Natural killer cell treated with Interleukin-12 subunit alpha and Interleukin-12 subunit beta and Interleukin-15 and Interleukin-18, amount 100 ng/mL, for 72 hours (primary cell): ENCODE data around the gene GFRA1. TPM values are rescaled to one million over a fixed set of nuclear protein-coding genes. Genes with fewer than 3 reads are reported as not detected.

Experiments used
- ATAC-seq, 2 donors: fragments of 150-1000 bp; cut with Tn5 transposase in 1 of 2; sonication (Bioruptor Pico), chemical (Tn5 transposase) in 1 of 2; 2 replicates each; pipeline ENCODE4 v1.10.0; 2021
- DNase-seq: peaks from one replicate; pipeline ENCODE4 v3.0.0; 2022; ENCODE audit warnings: low spot score
- H3K27ac Mint-ChIP-seq, 2 donors: 1 replicate in 1 of 2; 2 replicates in 1 of 2; pipeline ENCODE4 v1.8.0; 2022; ENCODE audit warnings: mixed read lengths in 2 of 2, mild to moderate bottlenecking in 1 of 2, moderate library complexity in 1 of 2
- H3K27me3 Mint-ChIP-seq, 2 donors: 1 replicate in 1 of 2; 2 replicates in 1 of 2; pipeline ENCODE4 v1.8.0; 2022; ENCODE audit warnings: mixed read lengths in 2 of 2
- H3K36me3 Mint-ChIP-seq: one replicate; pipeline ENCODE4 v1.8.0; 2022; ENCODE audit warnings: mixed read lengths
- H3K4me1 Mint-ChIP-seq, 2 donors: 1 replicate in 1 of 2; 2 replicates in 1 of 2; pipeline ENCODE4 v1.8.0; 2022; ENCODE audit warnings: low read depth in 2 of 2, mixed read lengths in 2 of 2, mild to moderate bottlenecking in 1 of 2
- H3K4me3 Mint-ChIP-seq: one replicate; pipeline ENCODE4 v1.8.0; 2022; ENCODE audit warnings: mixed read lengths
- H3K9me3 Mint-ChIP-seq: 2 replicates; pipeline ENCODE4 v1.8.0; 2022; ENCODE audit warnings: mixed read lengths
- total RNA-seq, 2 donors: library from RNA; stranded (reverse); gene quantifications; one replicate each; pipeline ENCODE4 v1.2.3, GENCODE V29; 2022

The GFRA1 gene
- total RNA-seq, 2 donors from 2014 or later = not detected

DNA sequence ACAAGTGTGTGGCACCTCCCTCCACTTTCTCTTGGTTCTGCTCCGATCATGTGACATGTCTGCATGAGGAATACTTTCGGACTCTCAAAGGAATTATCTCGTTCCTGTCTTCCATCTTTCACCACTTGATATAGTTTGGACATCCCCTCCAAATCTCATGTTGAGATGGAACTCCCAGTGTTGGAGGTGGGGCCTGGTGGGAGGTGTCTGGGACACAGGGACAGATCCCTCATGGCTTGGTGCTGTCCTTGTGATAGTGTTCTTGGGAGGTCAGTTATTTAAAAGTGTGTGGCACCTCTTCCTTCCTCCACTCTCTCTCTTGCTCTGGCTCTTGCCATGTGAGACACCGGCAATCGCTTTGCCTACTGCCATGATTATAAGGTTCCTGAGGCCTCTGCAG, 166.4 kb downstream of the GFRA1 start:
- peaks cover 4% of the 10 kb centered on the region for H3K9me3 Mint-ChIP-seq
- no peaks in the 10 kb centered on the region for H3K4me1 Mint-ChIP-seq
- ATAC-seq (no peak), DNase-seq (no peak)
- H3K4me3 Mint-ChIP-seq = no peak overlapping the region
- no peaks in the 10 kb centered on the region for H3K27me3 Mint-ChIP-seq
- H3K27ac Mint-ChIP-seq = no peak overlapping the region
- H3K36me3 Mint-ChIP-seq = no peaks in the 10 kb centered on the region

DNA sequence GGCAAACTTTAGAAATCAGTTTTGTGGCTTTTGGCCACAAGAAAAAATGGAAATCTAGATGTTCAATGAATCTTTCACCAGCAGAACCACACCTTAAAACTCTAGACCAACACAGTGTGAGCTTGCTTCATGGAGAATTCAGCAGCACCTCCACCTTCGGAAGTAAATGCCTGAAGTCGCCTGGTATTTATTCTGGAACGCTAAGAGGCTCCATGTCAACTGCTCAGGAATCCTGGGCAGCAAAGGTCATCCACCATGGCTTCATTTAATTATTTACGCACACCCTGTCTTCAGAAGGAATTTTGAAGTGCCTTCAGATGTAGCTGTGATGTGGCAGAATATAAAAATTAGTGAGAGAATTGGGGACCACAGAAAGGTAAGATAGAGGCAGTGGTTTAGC, 167.7 kb downstream of the GFRA1 start:
- H3K4me3 Mint-ChIP-seq = no peak overlapping the region
- no peaks in the 10 kb centered on the region for H3K27me3 Mint-ChIP-seq
- DNase-seq (no peak), ATAC-seq (no peak)
- H3K27ac Mint-ChIP-seq = no peak overlapping the region
- no peaks in the 10 kb centered on the region for H3K4me1 Mint-ChIP-seq
- peaks cover 7% of the 10 kb centered on the region for H3K9me3 Mint-ChIP-seq
- no peaks in the 10 kb centered on the region for H3K36me3 Mint-ChIP-seq

DNA sequence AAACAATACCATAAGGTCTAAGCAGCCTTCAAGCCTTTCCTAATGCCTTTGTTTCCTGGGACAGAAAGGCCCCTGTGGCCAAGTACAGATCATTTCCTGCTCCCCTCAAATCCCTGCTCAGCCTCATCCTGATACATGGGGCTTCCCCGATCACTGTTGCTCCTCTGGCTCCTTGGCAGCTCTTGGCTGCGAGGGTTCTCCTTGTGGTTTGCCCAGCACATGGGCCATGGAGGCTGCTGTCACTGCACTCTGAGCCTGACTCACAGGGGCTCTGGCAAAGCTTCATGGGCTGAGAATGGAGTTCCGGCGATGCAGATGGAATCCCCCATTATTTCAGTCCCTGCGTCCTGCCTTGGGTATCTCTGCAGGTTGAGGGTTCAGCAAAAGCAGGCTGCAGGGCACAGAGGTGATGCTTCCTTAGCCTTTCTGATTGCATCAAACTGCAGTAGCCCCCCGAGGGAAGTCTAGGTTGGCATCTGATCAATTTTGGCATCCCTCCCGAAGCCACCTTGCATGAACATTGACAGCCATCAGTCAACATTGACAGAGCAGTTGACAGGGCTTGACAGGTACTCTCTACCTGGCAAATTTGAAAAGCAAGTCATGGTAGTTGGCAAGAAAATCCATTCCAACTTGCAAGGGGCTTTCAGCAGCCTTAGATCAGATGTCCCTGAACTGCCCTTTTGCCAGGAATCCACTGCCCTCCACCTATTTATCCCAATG, 168.6 kb downstream of the GFRA1 start:
- Mint-ChIP-seq H3K9me3 (peaks cover 13% of the 10 kb centered on the region), H3K27ac (no peak overlapping the region), H3K36me3 (no peaks in the 10 kb centered on the region), H3K4me3 (no peak overlapping the region), H3K4me1 (no peaks in the 10 kb centered on the region), H3K27me3 (no peaks in the 10 kb centered on the region)
- ATAC-seq (peak in 1 of 2 donors; percentile 43), DNase-seq (no peak)

DNA sequence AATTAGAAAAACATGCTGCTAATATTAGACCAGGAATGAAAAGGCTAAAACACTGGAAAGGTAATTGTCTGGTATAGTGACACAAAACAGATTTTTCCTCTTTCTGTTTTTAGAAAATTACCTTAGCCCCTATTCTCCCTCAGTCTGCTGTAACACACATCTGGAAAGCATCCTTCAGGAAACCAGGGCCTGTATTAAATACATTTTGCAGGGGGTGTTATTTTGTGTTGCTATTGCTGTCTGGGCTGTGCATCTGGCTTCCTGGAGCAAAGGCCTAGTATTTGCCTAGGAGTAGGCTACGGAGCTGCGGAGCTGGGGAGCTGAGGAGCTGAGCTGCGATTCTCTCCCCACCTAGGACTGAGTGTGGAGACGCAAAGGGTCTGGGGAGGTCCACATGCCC, 169.3 kb downstream of the GFRA1 start:
- Mint-ChIP-seq H3K36me3 (no peaks in the 10 kb centered on the region), H3K9me3 (peaks cover 13% of the 10 kb centered on the region), H3K4me3 (no peak overlapping the region), H3K4me1 (no peaks in the 10 kb centered on the region), H3K27ac (no peak overlapping the region), H3K27me3 (no peaks in the 10 kb centered on the region)
- ATAC-seq = no peak
- DNase-seq = no peak

DNA sequence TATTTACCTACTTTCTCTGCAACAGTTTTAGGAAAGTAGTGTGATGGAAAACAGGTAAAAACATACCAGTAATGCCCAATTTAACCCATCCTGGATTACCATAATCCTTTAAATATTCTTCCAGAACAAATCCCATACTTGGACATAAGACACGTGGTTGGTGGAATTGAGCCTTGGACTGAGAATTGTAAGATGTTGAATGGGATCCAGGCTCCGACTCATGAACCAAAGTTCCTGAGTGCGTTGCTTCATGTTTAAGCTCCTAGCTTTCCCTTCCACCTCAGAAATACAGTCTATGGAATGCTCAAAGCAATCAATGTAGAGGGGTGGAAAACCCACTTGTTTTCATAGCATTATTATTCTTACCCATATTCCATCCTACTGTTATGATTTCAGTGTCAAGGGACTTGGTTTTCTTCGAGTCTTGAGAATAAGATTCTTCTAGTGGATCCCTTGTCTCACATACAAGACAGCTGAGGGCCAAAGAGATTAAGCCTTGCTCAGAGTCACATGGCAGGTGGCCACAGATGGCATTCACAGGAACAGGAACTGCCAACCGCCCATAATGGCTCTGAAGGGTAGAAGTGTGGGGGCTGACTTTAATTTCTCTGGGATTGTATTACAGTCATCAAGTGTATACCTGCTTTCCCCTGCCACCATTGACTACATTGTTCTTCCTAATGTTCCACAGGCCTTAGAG, 171.2 kb downstream of the GFRA1 start:
- no peak for ATAC-seq
- no peaks in the 10 kb centered on the region for H3K4me1 Mint-ChIP-seq
- H3K4me3 Mint-ChIP-seq = no peak overlapping the region
- no peaks in the 10 kb centered on the region for H3K36me3 Mint-ChIP-seq
- H3K27ac Mint-ChIP-seq = no peak overlapping the region
- H3K27me3 Mint-ChIP-seq = no peaks in the 10 kb centered on the region
- peaks cover 13% of the 10 kb centered on the region for H3K9me3 Mint-ChIP-seq
- no peak for DNase-seq

DNA sequence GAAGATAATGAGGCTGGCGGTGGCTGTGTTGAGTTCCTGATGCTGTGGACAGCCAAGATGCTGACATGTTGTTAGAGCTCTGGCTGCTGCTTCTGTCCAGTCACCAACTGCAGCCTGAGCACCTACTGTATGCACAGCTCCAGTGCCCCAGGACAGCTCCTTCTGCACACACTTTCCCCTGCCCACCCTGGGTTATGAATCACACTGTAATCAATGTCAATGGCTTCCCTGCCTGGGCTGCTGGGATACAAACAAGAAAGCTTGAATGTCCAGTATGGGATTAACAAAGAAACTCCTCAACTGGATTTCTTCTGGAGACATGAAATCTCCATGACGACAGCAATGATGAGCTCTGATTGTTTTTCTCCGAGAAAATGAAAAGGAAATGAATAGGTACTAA, 172.0 kb downstream of the GFRA1 start:
- Mint-ChIP-seq H3K4me3 (no peak overlapping the region), H3K27me3 (no peaks in the 10 kb centered on the region), H3K4me1 (no peaks in the 10 kb centered on the region), H3K9me3 (peaks cover 13% of the 10 kb centered on the region), H3K36me3 (no peaks in the 10 kb centered on the region), H3K27ac (no peak overlapping the region)
- DNase-seq = no peak
- ATAC-seq = no peak

DNA sequence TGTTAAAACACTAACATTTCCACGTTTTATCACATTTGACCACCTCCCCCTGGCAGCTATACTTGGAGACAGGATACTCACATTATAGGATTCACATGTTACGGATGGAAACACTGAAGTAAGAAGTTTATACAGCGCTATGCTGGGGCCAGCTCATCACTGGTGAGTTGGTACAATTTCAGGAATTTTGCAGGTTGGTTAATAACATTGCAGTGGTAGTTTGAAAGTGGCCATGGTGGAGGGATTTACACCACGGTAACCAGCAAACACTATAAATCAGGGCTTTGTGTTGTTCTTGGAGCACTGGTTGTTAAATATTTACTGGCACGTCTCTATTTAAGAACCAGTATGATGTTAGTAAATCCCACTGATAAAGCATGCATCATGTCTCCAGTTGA, 174.0 kb downstream of the GFRA1 start:
- H3K9me3 Mint-ChIP-seq = peaks cover 13% of the 10 kb centered on the region
- ATAC-seq = no peak
- H3K27me3 Mint-ChIP-seq = no peaks in the 10 kb centered on the region
- H3K27ac Mint-ChIP-seq = no peak overlapping the region
- H3K4me3 Mint-ChIP-seq = no peak overlapping the region
- no peak for DNase-seq
- H3K4me1 Mint-ChIP-seq = no peaks in the 10 kb centered on the region
- no peaks in the 10 kb centered on the region for H3K36me3 Mint-ChIP-seq

DNA sequence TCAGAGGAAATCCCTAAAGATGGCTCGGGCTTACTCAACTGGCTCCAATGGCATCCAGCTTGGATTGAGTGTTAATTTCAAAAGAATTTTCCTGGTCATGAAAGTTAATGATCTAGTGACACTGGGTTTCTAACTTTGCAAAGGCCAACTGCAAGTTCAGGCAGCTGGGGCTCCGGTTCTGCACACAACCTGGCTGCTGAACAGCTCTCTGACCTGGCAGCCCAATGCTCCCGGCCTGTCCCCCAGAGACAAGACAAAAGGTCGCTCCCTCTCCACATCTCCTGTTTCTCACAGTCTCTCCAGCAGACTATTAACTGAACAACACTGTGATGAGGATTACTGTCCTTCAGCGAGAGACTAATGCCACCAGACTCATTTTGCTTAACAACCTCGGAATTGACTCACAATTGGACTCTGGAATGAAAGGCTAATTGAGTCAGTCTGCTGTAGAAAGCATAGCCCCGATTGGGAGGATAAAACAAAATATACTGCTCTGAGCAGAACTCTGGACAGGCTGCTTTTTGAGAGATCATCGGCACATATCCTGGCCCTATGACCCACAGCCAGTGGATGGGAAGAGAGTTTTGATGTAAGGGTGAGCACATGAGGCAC, 174.5 kb downstream of the GFRA1 start:
- H3K4me1 Mint-ChIP-seq = no peaks in the 10 kb centered on the region
- no peak overlapping the region for H3K4me3 Mint-ChIP-seq
- DNase-seq (no peak), ATAC-seq (no peak)
- peaks cover 13% of the 10 kb centered on the region for H3K9me3 Mint-ChIP-seq
- H3K36me3 Mint-ChIP-seq = no peaks in the 10 kb centered on the region
- no peak overlapping the region for H3K27ac Mint-ChIP-seq
- no peaks in the 10 kb centered on the region for H3K27me3 Mint-ChIP-seq

DNA sequence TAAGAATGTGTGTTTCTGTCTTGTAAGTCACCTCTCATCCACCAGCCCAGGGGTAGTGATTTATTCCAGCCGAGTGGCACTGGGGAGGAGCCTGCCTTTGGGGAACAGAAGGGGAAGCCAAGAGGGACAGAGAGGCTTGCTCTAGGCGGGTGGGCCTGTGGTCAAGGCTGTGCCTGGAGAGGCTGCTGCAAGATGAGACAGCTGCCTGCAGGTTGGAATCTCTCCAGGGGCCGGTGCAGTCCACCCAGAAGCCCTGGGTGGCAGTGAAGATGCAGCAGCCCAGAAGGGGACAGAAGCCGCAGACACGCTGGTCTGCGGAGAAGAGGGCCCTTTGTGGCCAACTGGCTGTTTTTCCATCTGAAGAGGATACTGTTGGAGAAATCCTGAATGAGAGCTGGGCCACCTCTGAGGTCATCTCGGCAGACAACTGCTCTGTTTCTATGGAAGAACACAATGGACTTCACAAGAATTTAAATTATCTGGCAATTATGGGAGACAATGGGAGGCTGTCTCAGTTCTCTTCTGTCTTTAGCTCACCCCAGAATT, 175.7 kb downstream of the GFRA1 start:
- Mint-ChIP-seq H3K36me3 (no peaks in the 10 kb centered on the region), H3K27ac (no peak overlapping the region), H3K9me3 (peaks cover 12% of the 10 kb centered on the region), H3K4me1 (no peaks in the 10 kb centered on the region), H3K27me3 (no peaks in the 10 kb centered on the region), H3K4me3 (no peak overlapping the region)
- no peak for DNase-seq
- no peak for ATAC-seq

DNA sequence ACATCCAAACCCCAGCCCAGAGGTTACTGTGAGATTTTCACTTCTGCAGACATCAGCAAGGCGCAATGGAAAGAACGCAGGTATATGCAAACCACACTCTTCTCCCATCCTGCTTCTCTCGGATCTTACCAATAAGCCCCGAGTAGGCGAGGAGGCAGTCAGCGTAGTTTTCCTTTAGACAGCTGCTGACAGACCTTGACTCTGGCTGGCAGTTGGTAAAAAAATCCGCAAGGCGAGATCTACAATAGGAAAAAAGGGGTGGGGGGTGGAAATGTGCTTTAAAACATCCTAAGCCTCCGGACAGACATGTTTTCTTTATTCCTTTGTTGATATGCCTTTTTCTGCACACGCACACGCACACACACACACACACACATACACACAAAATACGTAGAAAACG, 176.5 kb downstream of the GFRA1 start:
- Mint-ChIP-seq H3K4me1 (no peaks in the 10 kb centered on the region), H3K9me3 (peaks cover 8% of the 10 kb centered on the region), H3K27ac (no peak overlapping the region), H3K4me3 (no peak overlapping the region), H3K27me3 (no peaks in the 10 kb centered on the region), H3K36me3 (no peaks in the 10 kb centered on the region)
- ATAC-seq = no peak
- DNase-seq = no peak

DNA sequence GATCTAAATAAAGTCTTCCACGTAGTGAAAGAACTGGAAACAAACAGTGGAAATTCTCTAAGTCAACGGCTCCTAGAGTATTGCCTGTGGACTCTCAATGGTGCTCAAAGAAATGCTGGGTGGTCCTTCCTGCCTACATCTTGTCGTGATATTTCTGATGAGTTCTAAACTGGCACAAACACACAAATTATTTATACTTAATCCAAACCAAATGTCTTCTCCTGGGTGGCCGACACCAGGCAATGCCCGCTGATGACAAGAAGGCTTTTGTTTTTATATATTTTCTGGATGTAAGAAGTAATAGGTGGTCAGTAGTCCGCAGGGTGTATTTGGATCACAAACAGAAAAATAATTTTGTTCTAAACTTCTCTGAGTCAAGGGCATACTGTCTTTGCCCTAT, 178.7 kb downstream of the GFRA1 start:
- H3K27me3 Mint-ChIP-seq = no peaks in the 10 kb centered on the region
- DNase-seq (no peak), ATAC-seq (no peak)
- H3K27ac Mint-ChIP-seq = no peak overlapping the region
- no peak overlapping the region for H3K4me3 Mint-ChIP-seq
- no peaks in the 10 kb centered on the region for H3K4me1 Mint-ChIP-seq
- peaks cover under 1% of the 10 kb centered on the region for H3K9me3 Mint-ChIP-seq
- no peaks in the 10 kb centered on the region for H3K36me3 Mint-ChIP-seq

DNA sequence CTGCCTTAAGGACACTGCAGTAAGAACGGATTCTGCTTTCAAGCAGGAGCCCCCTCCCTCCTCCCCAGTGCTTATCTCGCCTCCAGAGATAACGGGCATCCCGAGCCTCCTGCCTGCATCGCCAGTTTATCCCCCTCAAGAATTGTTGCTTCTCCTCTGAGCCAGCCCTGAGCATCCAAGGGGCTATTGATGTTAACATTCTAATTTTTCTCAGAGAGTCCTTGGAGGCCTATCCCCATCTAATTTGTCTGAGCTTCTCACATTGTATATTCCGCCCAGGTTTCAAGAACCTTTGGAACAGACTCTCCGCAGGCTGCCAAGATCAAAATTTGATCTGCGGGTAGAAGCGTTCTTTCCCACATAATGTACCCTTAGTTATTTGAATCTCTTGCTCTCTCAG, 180.0 kb downstream of the GFRA1 start:
- Mint-ChIP-seq H3K9me3 (no peaks in the 10 kb centered on the region), H3K4me3 (no peak overlapping the region), H3K27me3 (no peaks in the 10 kb centered on the region), H3K36me3 (no peaks in the 10 kb centered on the region), H3K4me1 (no peaks in the 10 kb centered on the region), H3K27ac (no peak overlapping the region)
- ATAC-seq = no peak
- DNase-seq = no peak

DNA sequence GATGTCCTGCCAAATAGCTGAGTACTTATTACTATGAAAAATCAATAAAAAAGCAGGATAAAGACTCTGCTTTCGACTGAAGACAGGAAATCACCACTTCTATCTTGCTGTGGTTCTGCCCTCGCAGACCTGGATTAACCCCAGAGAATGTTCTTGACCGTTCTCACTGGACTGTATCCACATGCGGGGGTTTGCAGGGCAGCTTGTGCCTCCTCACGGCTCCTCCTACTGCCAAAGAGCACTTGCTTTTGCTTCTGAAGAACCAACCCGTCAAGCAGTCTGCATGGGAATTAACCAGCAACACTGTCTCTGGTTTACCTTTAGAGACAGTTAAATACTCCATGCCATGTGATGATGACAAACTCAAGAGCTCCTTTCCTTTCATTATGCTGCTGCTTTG, 184.0 kb downstream of the GFRA1 start:
- Mint-ChIP-seq H3K4me3 (no peak overlapping the region), H3K9me3 (no peaks in the 10 kb centered on the region), H3K36me3 (no peaks in the 10 kb centered on the region), H3K4me1 (no peaks in the 10 kb centered on the region), H3K27me3 (no peaks in the 10 kb centered on the region), H3K27ac (no peak overlapping the region)
- ATAC-seq = no peak
- DNase-seq = no peak

DNA sequence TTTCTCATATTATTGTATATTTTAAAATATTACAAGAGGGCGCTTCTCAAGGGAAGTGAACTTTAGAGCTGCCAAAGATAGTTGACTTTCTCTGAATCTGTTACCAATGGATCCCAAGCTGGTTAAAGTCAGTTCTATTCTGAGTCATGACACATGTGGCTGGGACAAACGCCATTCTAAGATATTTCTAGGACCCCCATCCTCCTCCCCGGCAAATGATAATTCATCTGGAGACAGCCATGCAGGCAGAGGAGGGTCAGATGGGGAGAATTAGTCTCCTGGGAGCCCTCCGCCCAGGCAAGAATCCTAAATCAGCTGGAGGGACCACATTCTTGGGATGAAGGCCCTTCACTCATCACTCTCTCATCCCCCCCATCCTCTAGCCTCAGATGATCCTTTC, 187.7 kb downstream of the GFRA1 start:
- Mint-ChIP-seq H3K27ac (no peak overlapping the region), H3K27me3 (no peaks in the 10 kb centered on the region), H3K9me3 (no peaks in the 10 kb centered on the region), H3K36me3 (no peaks in the 10 kb centered on the region), H3K4me3 (no peak overlapping the region), H3K4me1 (no peaks in the 10 kb centered on the region)
- no peak for ATAC-seq
- no peak for DNase-seq
